ENCODE data around the gene SPATA33.

The SPATA33 gene

GRCh38 chr16:89712274-89712781 lies 54.7 kb downstream of the SPATA33 start:
- no peak for TF ChIP-seq CTCF (IDR thresholded peaks at IDR 0.05; ENCODE audit: low read depth, low read length, missing control alignments)
- no peak for DNase-seq (ENCODE audit: extremely low read depth, low read depth)
- H3K4me3 ChIP-seq (replicated peaks; ENCODE audit: low read depth, low read length) = peak overlapping the region; percentile 93

- TF ChIP-seq CTCF (IDR thresholded peaks at IDR 0.05; ENCODE audit: low read depth, low read length, missing control alignments) = no peak
- DNase-seq (ENCODE audit: extremely low read depth, low read depth) = no peak
- H3K4me3 ChIP-seq (replicated peaks; ENCODE audit: low read depth, low read length) = no peak overlapping the region
Measured at GRCh38 chr16:89716493-89716892, 58.9 kb downstream of the SPATA33 start.

GRCh38 chr16:89716916-89717687 lies 59.5 kb downstream of the SPATA33 start:
- no peak overlapping the region for H3K4me3 ChIP-seq (replicated peaks; ENCODE audit: low read depth, low read length)
- no peak for TF ChIP-seq CTCF (IDR thresholded peaks at IDR 0.05; ENCODE audit: low read depth, low read length, missing control alignments)
- no peak for DNase-seq (ENCODE audit: extremely low read depth, low read depth)

GRCh38 chr16:89717688-89718505 lies 60.3 kb downstream of the SPATA33 start:
- no peak overlapping the region for H3K4me3 ChIP-seq (replicated peaks; ENCODE audit: low read depth, low read length)
- TF ChIP-seq CTCF (IDR thresholded peaks at IDR 0.05; ENCODE audit: low read depth, low read length, missing control alignments) = no peak
- no peak for DNase-seq (ENCODE audit: extremely low read depth, low read depth)

Measured in HFF-Myc (cell line).